ENCODE results near the gene AP1M1.

Gene AP1M1

DNA sequence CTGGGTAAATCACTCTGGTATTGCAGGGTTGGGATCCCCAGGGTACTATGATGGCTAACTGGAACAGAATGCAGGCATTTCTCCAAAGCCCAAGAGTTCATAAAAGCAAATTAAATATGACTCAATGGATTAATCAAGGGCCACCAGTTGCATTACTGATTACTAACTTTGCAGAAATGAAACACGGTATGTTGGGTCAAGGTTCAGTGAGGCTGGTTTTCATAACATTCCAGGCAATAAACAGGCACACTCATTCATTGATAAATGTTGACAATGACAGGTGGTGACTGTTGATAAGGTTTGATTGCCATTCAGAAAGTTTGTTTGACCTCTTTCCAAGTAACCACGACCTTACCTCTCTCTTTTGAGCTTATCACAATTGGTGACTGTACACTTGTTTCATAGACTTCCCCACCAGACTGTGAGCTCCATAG is 506 bp upstream of the AP1M1 start:
- Mint-ChIP-seq H3K36me3 (ENCODE audit: low read depth) (peaks cover 51% of the 10 kb centered on the region), H3K4me1 (ENCODE audit: low read depth) (peaks cover 34% of the 10 kb centered on the region), H3K27ac (peak overlapping the region; percentile 80), H3K9me3 (no peaks in the 10 kb centered on the region), H3K27me3 (no peaks in the 10 kb centered on the region), H3K4me3 (peak overlapping the region; percentile 77)
- intact Hi-C loops (cut with micrococcal nuclease), result no loop called here

DNA sequence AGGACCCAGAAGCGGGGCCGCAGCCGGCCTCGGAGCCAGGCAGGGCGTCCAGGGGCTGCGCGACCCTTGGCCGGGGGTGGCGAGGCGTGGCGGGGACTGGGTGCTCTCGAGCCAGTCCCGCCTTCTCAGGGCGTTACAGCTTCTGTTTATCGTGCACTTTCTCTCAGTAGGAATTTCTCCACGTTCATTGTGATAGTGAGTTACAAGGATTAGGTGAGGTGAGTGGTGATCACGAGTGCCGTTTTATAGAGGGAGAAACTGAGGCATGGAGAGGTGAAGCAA is 600 bp downstream of the AP1M1 start:
- Mint-ChIP-seq H3K36me3 (ENCODE audit: low read depth) (peaks cover 52% of the 10 kb centered on the region), H3K4me3 (peak overlapping the region; percentile 77), H3K4me1 (ENCODE audit: low read depth) (peaks cover 34% of the 10 kb centered on the region), H3K9me3 (no peaks in the 10 kb centered on the region), H3K27me3 (no peaks in the 10 kb centered on the region), H3K27ac (no peak overlapping the region)
- intact Hi-C loops (cut with micrococcal nuclease), result no loop called here

DNA sequence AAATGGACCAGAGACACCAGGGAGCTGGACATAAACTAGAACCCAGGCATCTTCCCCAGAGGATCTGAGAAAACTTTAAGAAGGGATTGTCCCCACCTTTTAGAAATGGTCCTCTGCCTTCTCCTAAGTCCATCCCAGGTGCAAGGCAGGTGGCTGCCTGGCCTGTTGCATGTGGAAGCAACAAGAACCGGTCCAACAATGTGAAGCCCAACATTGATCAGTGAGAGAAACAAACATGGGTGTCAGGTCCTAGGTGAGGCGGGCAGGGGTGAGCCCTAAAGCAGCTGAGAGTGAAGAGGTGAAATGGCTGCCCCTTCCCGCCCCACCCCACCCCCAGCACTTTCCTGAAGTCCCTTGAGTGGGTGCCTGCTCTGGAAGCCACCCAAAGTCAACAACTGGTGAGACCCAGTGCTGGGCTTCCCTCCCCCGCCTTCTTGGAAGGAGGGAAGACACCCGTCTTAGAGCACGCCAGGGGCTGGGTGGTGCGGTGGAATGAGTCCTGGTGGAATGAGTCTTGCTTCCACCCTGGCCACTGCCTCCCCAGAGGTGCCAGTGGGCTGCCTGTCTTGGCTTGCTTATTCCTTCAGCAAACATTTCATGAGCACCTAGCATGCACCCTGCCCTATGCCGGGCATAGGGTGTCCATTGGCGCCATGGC is 1.7 kb downstream of the AP1M1 start:
- intact Hi-C loops (cut with micrococcal nuclease), result no loop called here
- Mint-ChIP-seq H3K27ac (no peak overlapping the region), H3K9me3 (no peaks in the 10 kb centered on the region), H3K27me3 (no peaks in the 10 kb centered on the region), H3K36me3 (ENCODE audit: low read depth) (peaks cover 52% of the 10 kb centered on the region), H3K4me1 (ENCODE audit: low read depth) (peaks cover 34% of the 10 kb centered on the region), H3K4me3 (no peak overlapping the region)

DNA sequence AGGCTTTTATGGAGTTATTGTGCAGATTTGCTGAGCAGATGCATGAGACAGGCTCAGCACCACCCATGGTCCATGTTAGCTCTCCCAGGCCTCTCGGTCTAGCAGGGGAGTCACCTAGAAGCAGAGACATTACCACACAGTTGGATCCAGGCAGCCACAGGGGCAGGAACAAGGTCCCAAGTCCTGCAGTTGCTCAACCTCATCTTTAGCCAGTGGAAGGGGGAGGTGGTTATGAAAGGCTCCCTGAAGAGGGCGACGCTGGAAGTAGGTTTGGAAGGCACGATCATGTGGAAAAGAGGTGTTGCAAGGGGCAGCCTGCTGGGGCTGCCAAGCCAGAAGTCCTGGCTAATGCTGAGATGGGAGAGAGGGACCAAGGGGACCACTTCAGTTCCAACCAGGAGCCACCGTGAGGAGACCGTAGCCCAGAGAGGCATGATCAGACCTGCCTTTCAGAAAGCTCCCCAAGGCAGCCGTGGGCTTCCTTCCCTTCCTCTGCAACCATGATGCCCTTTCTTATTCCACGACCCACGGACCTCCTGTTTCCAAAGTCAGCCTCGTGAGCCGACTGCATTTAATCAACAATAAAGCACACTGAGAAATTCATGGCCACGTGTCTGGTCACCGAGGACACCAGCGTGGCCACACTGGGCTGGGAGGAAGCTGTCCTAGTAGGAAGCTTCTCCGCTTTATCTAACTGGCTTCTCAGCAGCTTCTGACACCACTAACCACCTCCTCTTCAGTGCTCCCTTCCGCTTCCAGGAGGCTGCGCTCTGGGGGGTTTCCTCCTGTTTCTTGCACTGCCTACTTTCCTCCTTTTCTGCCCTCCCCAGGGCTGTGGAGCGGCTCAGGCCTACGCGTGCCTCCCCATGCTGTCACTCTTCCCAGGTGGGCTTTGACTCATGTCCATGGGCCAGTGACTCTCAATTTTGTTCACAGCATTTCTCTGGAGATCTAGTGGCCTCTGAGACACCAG is 2.6 kb downstream of the AP1M1 start:
- Mint-ChIP-seq H3K36me3 (ENCODE audit: low read depth) (peaks cover 59% of the 10 kb centered on the region), H3K4me3 (no peak overlapping the region), H3K4me1 (ENCODE audit: low read depth) (peaks cover 34% of the 10 kb centered on the region), H3K9me3 (no peaks in the 10 kb centered on the region), H3K27me3 (no peaks in the 10 kb centered on the region), H3K27ac (no peak overlapping the region)
- intact Hi-C loops (cut with micrococcal nuclease), result no loop called here

DNA sequence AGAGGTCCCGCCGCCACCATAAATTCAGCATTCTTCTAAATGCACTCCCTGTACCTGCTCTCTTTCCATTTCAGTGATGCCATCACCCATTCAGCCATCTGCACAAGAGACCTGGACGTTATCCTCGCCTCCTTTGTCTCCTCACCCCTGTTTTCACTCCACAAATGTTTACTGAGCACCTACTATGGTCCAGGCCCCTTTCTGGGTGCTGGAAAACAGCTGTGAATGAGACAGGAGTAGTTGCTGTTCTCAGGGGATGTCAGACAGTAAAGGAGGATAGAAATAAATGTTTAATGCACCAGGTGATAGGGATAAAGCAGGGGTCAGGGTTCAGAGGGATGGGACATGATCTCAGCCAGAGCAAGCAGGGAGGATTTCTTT is 3.3 kb downstream of the AP1M1 start:
- Mint-ChIP-seq H3K36me3 (ENCODE audit: low read depth) (peaks cover 66% of the 10 kb centered on the region), H3K27me3 (no peaks in the 10 kb centered on the region), H3K27ac (no peak overlapping the region), H3K4me3 (no peak overlapping the region), H3K4me1 (ENCODE audit: low read depth) (peaks cover 34% of the 10 kb centered on the region), H3K9me3 (no peaks in the 10 kb centered on the region)
- intact Hi-C loops (cut with micrococcal nuclease), result no loop called here

DNA sequence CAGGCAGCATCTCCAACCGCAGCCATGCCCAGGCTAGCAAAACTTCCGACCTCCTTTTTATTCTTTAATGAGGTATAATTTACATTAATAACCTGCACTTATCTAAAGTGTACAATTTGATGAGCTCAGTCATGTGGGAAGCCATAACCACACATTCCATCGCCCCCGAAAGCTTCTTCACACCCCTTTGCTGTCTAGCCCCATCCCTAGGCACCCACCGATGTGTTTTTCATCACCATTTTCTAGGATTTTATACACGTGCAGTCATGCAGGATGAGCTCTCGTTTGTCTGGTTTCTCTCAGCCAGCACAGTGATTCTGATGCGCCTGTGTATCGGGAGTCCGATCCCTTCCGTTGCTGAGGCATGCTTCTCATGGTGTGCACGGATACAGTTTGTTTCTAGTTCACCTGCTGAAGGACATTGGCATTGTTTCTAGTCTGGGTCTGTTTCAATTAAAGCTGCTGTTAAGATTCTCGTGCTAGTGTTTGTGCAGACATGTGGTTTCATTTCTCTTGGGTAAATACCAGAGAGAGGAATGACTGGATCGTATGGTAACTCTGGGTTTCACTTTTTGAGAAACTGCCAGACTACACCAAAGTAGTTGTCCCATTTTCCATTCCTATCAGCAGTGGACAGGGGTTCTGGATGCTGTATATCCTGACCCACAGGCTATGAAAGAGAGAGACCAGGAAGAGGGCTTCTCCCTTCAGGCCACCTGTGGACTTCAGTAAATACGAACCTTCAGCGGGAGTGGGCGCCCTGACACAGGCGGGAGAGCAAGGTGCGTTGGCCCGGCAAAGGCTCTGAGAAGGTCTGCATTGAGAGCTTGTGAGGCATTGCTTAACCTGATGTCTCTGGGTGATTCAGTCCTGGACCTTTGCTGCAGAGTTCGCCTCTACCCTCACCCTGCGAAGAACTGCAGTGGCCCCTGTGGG is 4.9 kb downstream of the AP1M1 start:
- no peak overlapping the region for H3K27ac Mint-ChIP-seq
- no peak overlapping the region for H3K4me3 Mint-ChIP-seq
- H3K9me3 Mint-ChIP-seq, result no peaks in the 10 kb centered on the region
- no peaks in the 10 kb centered on the region for H3K27me3 Mint-ChIP-seq
- peaks cover 45% of the 10 kb centered on the region for H3K4me1 Mint-ChIP-seq (ENCODE audit: low read depth)
- intact Hi-C loops (cut with micrococcal nuclease), result no loop called here
- peaks cover 82% of the 10 kb centered on the region for H3K36me3 Mint-ChIP-seq (ENCODE audit: low read depth)

DNA sequence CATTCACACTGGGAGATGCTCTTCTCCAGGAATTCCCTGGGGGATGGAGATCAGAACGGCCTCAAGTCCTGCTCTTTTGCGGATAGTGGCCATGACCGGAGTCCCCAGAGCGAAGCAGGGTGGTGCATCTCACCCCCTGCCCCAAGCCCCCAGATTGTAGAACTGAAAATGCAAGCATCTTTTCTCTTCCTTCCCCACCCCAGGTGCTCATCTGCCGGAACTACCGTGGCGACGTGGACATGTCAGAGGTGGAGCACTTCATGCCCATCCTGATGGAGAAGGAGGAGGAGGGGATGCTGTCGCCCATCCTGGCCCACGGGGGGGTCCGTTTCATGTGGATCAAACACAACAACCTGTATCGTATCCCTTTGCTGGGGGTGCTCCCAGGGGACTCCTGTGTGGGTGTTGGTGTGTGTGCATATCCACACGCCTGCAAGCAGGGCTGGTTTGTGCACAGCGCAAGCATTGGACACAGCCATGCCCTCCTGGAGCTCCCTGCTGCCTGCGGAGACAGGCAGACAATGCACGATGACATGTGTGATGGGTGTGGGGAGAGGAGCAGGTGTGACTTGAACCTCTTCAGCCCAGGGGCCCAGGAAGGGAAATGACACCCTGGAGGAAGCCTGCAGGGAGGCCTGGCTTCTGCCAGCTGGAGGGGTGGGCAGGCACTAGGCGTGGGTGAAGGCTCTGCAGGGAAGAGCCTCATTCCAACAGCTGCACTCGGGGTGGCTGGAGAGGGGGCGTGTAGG is 5.7 kb downstream of the AP1M1 start:
- Mint-ChIP-seq H3K4me1 (ENCODE audit: low read depth) (peaks cover 42% of the 10 kb centered on the region), H3K27ac (no peak overlapping the region), H3K36me3 (ENCODE audit: low read depth) (peaks cover 91% of the 10 kb centered on the region), H3K27me3 (no peaks in the 10 kb centered on the region), H3K9me3 (no peaks in the 10 kb centered on the region), H3K4me3 (no peak overlapping the region)
- intact Hi-C loops (cut with micrococcal nuclease), result no loop called here

DNA sequence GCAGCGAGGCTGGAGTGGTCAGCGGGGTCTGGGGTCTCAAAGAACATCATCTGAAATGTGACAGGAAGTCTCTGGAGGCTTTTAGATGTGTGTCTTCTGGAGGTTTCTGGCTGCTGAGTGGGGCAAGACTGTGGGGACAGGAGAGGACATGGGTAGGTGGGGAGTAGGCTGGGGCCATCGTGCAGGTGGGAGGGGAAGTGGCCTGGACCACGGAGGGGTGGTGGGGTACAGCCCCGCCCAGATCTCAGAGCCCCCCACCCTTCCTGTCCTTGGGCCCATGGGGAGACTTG is 6.2 kb downstream of the AP1M1 start:
- no peak overlapping the region for H3K27ac Mint-ChIP-seq

DNA sequence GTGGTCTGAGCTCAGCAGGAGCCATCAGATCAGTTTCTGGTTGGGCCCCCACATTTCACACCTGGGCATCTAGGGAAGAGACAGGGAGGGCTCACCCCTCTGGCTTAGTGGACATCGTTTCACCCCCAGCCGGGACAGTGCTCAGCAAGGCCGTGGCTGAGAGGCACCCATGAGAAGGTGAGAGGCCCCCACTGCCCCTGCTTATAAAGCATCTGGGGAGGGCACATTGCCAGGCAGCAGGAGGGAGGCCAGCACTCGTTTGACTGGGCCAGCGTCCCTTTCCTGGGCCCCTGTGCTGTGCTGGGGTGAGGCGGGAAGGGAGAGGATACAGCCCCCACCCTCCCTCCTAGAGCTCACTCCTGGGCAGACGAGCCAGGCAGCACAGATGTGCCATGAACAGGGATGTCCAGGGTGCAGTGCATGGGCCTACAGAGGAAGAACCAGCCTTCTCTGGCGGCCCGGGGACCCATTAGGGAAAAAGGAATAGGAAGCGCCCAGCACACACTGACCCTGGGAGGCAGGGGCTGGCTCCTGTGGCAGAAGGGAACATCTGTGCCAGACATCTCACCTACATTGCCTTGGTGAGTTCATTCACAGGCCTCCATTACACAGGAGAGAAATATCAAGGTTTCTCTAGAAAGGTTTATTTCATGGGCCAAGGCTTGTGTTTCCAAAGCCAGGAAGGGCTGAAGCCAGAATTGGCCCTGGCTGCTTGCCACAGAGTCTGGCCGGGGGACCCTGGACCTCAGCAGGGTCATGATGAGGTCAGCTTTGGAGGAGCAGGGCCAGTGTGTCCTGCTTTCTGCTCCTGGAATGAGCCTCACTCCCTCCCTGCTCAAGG is 7.7 kb downstream of the AP1M1 start:
- peaks cover 22% of the 10 kb centered on the region for H3K4me1 Mint-ChIP-seq (ENCODE audit: low read depth)
- intact Hi-C loops (cut with micrococcal nuclease), result no loop called here

More for the DNA sequence above, 6.2 kb downstream of the AP1M1 start:
- Mint-ChIP-seq H3K4me3 (no peak overlapping the region), H3K9me3 (no peaks in the 10 kb centered on the region), H3K4me1 (ENCODE audit: low read depth) (peaks cover 37% of the 10 kb centered on the region), H3K36me3 (ENCODE audit: low read depth) (peaks cover 96% of the 10 kb centered on the region), H3K27me3 (no peaks in the 10 kb centered on the region)
- intact Hi-C loops (cut with micrococcal nuclease), result no loop called here

DNA sequence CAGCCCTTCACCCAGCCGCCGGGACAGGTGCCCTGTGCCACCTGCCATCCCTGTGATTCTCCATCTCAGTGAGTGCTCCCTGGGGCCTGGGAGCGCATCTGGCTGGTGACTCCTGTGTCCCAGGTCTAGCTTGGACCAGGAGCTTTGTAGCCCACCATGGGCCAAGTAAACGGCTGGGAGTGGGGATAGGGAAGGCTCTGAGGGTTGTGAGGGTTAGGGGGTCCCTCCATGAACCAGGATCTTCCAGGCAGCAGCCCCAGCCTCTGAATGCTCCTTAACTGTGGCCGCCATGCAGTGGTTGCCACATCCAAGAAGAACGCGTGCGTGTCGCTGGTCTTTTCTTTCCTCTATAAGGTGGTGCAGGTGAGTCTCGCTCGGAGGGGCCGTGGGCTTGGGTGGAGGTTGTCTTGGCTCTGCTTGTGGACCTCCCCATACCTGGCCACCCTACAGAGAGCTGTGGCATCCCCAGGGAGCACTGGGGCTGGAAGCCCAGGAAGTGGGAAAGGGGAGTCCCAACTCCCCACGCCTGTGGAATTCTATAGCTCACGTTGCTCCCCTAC is 8.4 kb downstream of the AP1M1 start:
- Mint-ChIP-seq H3K4me1 (ENCODE audit: low read depth) (peaks cover 16% of the 10 kb centered on the region), H3K27ac (peak overlapping the region; percentile 21), H3K27me3 (no peaks in the 10 kb centered on the region), H3K4me3 (no peak overlapping the region), H3K9me3 (no peaks in the 10 kb centered on the region), H3K36me3 (ENCODE audit: low read depth) (peaks cover 100% of the 10 kb centered on the region)
- intact Hi-C loops (cut with micrococcal nuclease), result no loop called here

More for the DNA sequence above, 7.7 kb downstream of the AP1M1 start:
- Mint-ChIP-seq H3K27ac (no peak overlapping the region), H3K4me3 (no peak overlapping the region), H3K36me3 (ENCODE audit: low read depth) (peaks cover 100% of the 10 kb centered on the region), H3K27me3 (no peaks in the 10 kb centered on the region), H3K9me3 (no peaks in the 10 kb centered on the region)

DNA sequence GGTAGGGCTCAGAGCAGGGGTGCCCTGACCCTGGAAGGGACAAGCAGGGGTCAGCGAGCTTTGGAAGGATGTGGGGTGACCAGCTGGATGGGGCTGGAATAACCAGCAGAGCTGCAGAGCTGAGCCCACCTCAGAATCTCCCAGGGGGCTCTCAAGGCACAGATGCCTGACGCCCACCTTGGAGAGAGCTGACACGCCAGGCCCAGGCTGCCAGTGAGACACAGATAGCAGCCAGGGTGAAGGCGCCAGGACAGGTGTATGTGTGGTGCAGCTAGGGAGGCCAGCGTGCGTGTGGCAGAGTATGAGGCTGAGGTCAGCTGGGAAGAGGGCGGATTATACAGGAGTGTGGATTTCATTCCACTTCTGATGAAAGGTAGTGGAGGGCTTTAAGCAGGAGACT is 8.9 kb downstream of the AP1M1 start:
- peak overlapping the region; percentile 21 for H3K27ac Mint-ChIP-seq

DNA sequence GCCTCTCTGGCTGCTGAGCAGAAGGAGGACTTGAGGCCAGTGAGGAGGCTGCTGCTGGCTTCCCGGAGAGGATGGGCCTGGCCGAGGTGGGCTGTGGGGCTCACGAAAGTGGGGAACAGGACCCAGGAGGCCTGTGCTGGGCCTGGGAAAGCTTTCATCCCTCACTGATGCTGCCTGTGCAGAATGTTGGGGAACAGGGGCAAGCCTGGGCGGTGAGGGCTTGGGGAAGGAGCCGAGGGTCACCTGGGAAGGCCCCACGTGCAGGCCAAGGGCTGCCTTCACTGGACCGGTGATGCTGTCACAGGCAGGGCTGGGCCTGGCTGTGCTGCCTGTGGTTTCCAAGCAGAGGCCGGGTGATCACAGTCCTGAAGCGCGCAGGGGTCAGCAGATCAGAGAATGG is 9.4 kb downstream of the AP1M1 start:
- H3K4me1 Mint-ChIP-seq (ENCODE audit: low read depth), result peaks cover 16% of the 10 kb centered on the region
- intact Hi-C loops (cut with micrococcal nuclease), result no loop called here
- H3K4me3 Mint-ChIP-seq, result no peak overlapping the region
- H3K27me3 Mint-ChIP-seq, result no peaks in the 10 kb centered on the region
- H3K36me3 Mint-ChIP-seq (ENCODE audit: low read depth), result peaks cover 100% of the 10 kb centered on the region
- no peaks in the 10 kb centered on the region for H3K9me3 Mint-ChIP-seq
- H3K27ac Mint-ChIP-seq, result peak overlapping the region; percentile 21

More for the DNA sequence above, 8.9 kb downstream of the AP1M1 start:
- peaks cover 100% of the 10 kb centered on the region for H3K36me3 Mint-ChIP-seq (ENCODE audit: low read depth)
- no peak overlapping the region for H3K4me3 Mint-ChIP-seq
- no peaks in the 10 kb centered on the region for H3K27me3 Mint-ChIP-seq
- H3K4me1 Mint-ChIP-seq (ENCODE audit: low read depth), result peaks cover 16% of the 10 kb centered on the region
- intact Hi-C loops (cut with micrococcal nuclease), result no loop called here
- no peaks in the 10 kb centered on the region for H3K9me3 Mint-ChIP-seq

All from dendritic cell treated with granulocyte-macrophage colony-stimulating factor and Interleukin-4, amounts not matched to agents 40 ng/mL and 50 ng/mL, for 4 days (primary cell).